MCF 10A (cell line): Measurements from ENCODE around the gene CSF2. TPM values are rescaled to one million over a fixed set of nuclear protein-coding genes. Genes with fewer than 3 reads are reported as not detected.
A peak's percentile ranks its signal among the peaks of the same experiment; 100 is the strongest.

Experiments used
- BruUV-seq: library from RNA; stranded (reverse); fragments of 400-500 nt; replicated peaks from 2 replicates; lab custom pipeline; 2021; lab: Mats Ljungman, UMichigan
- CTCF ChIA-PET: fragments of 300-600 bp; sonication (Branson Sonifier 250); formaldehyde crosslinking; extraction: SDS; loops from one replicate; lab custom pipeline; 2021; ENCODE audit warnings: antibody characterized with exemption, inconsistent platforms; lab: Yijun Ruan, JAX
- POLR2A ChIA-PET: fragments of 300-600, 350-650 bp; sonication (Branson Sonifier 250); formaldehyde crosslinking; extraction: SDS; loops from one replicate; lab custom pipeline; 2020; ENCODE audit warnings: antibody characterized with exemption, inconsistent platforms; lab: Yijun Ruan, JAX
- DNase-seq: peaks from one replicate; pipeline ENCODE4 v3.0.0-alpha.2; 2018; ENCODE audit not compliant: unreplicated experiment
- H3K27ac Mint-ChIP-seq: one replicate; pipeline ENCODE4 v1.8.0; 2022; ENCODE audit warnings: mild to moderate bottlenecking, low read depth, mixed read lengths; ENCODE audit not compliant: unreplicated experiment
- H3K27me3 Mint-ChIP-seq: one replicate; pipeline ENCODE4 v1.8.0; 2022; ENCODE audit warnings: mixed read lengths; ENCODE audit not compliant: insufficient read depth, unreplicated experiment
- H3K36me3 Mint-ChIP-seq: one replicate; pipeline ENCODE4 v1.8.0; 2022; ENCODE audit warnings: mild to moderate bottlenecking, moderate library complexity, mixed read lengths; ENCODE audit not compliant: insufficient read depth, unreplicated experiment
- H3K4me1 Mint-ChIP-seq: one replicate; pipeline ENCODE4 v1.8.0; 2022; ENCODE audit warnings: mixed read lengths; ENCODE audit not compliant: insufficient read depth, unreplicated experiment
- H3K4me3 Mint-ChIP-seq: one replicate; pipeline ENCODE4 v1.8.0; 2022; ENCODE audit warnings: mild to moderate bottlenecking, moderate library complexity, mixed read lengths; ENCODE audit not compliant: unreplicated experiment
- H3K9me3 Mint-ChIP-seq: one replicate; pipeline ENCODE4 v1.8.0; 2022; ENCODE audit warnings: mixed read lengths; ENCODE audit not compliant: unreplicated experiment
- CTCF ChIP-seq: fragments of 200-600 bp; IDR thresholded peaks from one replicate; pipeline ENCODE4 v1.8.0; 2022; ENCODE audit warnings: antibody characterized with exemption, mild to moderate bottlenecking; ENCODE audit not compliant: unreplicated experiment
- intact Hi-C: fragments of 100-400 bp; cut with micrococcal nuclease; formaldehyde crosslinking; loops from 2 replicates; pipeline ENCODE4 v1.14.1; 2022
- total RNA-seq: library from RNA; stranded (reverse); gene quantifications from 2 replicates; pipeline ENCODE4 v1.2.3, GENCODE V29; 2022

CSF2 gene
- total RNA-seq, 1 experiment from 2014 or later, result not detected

GRCh38 chr5:132064738-132065331, 8.8 kb upstream of the CSF2 start:
- no TSS peak for BruUV-seq
- TF ChIP-seq CTCF, result peak; percentile 97
- no peak overlapping the region for H3K27ac Mint-ChIP-seq
- no peaks in the 10 kb centered on the region for H3K27me3 Mint-ChIP-seq
- no peaks in the 10 kb centered on the region for H3K36me3 Mint-ChIP-seq
- intact Hi-C loops, result loop anchor here (1.0 to 5.0 kb wide), 12 partner anchors 30 to 642 kb away; partner anchors contain the start of genes SLC22A4 and SLC22A5
- ChIA-PET CTCF (interaction anchor here (0.5 to 7.2 kb wide), 67 partner anchors 10 to 1713 kb away, joined by 3 to 74 read pairs (median 5); partner anchors contain the start of genes CSF2 and P4HA2), POLR2A (no interaction called here)
- peak; percentile 88 for DNase-seq
- no peak overlapping the region for H3K4me3 Mint-ChIP-seq
- H3K9me3 Mint-ChIP-seq, result no peaks in the 10 kb centered on the region
- peaks cover 5% of the 10 kb centered on the region for H3K4me1 Mint-ChIP-seq

- peak; percentile 93 for DNase-seq
- intact Hi-C loops, result loop anchor here (1.0 to 5.0 kb wide), 11 partner anchors 29 to 436 kb away; partner anchors contain the start of genes SLC22A4 and SLC22A5
- no peaks in the 10 kb centered on the region for H3K9me3 Mint-ChIP-seq
- BruUV-seq, result no TSS peak
- peak; percentile 93 for TF ChIP-seq CTCF
- no peaks in the 10 kb centered on the region for H3K27me3 Mint-ChIP-seq
- H3K27ac Mint-ChIP-seq, result peak overlapping the region; percentile 20
- peaks cover 5% of the 10 kb centered on the region for H3K4me1 Mint-ChIP-seq
- ChIA-PET POLR2A (no interaction called here), CTCF (interaction anchor here (0.5 to 7.2 kb wide), 68 partner anchors 9 to 1712 kb away, joined by 3 to 74 read pairs (median 5); partner anchors contain the start of genes CSF2 and P4HA2)
- H3K36me3 Mint-ChIP-seq, result no peaks in the 10 kb centered on the region
- no peak overlapping the region for H3K4me3 Mint-ChIP-seq
These were observed 8.1 kb upstream of the CSF2 start for GRCh38 chr5:132065351-132065937.

- Mint-ChIP-seq H3K27me3 (no peaks in the 10 kb centered on the region), H3K4me3 (no peak overlapping the region), H3K36me3 (no peaks in the 10 kb centered on the region), H3K27ac (peak overlapping the region; percentile 20), H3K9me3 (no peaks in the 10 kb centered on the region), H3K4me1 (peaks cover 5% of the 10 kb centered on the region)
- TF ChIP-seq CTCF, result no peak
- no TSS peak for BruUV-seq
- ChIA-PET POLR2A (no interaction called here), CTCF (interaction anchor here (0.5 to 7.2 kb wide), 42 partner anchors 8 to 671 kb away, joined by 3 to 74 read pairs (median 6); partner anchors contain the start of genes CSF2, KIF3A and P4HA2)
- DNase-seq, result no peak
- intact Hi-C loops, result loop anchor here (1.0 to 5.0 kb wide), 11 partner anchors 29 to 435 kb away; partner anchors contain the start of genes SLC22A4 and SLC22A5
These were observed 7.5 kb upstream of the CSF2 start for GRCh38 chr5:132065951-132066701.
